ENCODE results near the gene MPDU1.

Gene MPDU1

GRCh38 chr17:7583253-7584109 lies at the start of gene MPDU1:
MPDU1 (plus strand) TSS chr17:7583852; CDS start chr17:7583863, 11 bp downstream.
- DNase-seq, result peak; percentile 97 to 99 (median 99)

DNA sequence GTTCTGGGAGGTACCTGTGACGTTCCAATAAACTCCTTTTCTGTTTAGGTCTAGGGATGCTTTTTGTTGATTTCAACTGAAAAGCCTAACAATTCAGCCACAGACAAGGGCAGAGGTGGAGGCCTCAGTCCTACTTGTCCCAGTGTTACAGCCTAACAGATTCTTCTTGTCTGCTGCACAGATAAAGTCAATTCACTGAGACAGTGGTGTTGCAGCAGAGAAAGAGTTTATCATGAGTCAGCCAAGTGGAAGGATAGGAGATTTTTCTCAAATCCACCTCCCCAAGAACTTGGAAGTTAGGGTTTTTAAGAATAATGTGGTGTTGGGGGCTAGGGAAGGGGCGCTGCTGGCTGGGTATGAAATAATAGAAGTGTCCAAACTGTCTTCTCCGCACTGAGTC lies 45.6 kb upstream of the MPDU1 start:
- no peak for DNase-seq

DNA sequence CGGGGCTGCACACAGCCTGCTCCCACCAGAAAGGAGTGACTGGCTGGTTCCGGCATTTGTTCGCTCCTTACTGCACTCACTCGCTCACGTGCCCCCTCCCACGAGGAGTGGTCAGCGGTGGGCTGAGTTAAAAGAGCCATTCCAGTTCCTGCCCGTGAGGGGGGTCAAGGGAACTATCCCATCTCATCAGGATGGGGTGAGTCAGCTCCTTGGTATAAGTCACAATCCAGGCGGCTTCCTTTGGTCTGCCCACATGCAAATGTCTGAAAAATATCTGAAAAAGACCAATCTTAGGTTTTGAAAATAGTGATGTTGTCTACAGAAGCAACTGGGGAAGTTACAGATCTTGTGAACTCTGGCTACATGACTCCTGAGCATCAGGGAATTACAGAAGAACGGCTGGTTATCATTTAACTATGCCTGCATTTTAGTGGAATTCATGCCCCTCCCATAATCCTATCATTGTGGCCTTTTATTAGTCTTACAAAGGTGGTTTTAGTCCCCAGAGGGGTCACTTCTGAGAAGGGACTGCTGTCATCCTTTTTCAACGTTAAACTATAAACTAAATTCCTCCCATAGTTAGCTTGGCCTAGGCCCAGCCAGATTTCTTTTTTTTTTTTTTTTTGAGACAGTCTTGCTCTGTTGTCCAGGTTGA lies 44.6 kb upstream of the MPDU1 start:
- DNase-seq, result peak in 1 of 3 donors; percentile 29

DNA sequence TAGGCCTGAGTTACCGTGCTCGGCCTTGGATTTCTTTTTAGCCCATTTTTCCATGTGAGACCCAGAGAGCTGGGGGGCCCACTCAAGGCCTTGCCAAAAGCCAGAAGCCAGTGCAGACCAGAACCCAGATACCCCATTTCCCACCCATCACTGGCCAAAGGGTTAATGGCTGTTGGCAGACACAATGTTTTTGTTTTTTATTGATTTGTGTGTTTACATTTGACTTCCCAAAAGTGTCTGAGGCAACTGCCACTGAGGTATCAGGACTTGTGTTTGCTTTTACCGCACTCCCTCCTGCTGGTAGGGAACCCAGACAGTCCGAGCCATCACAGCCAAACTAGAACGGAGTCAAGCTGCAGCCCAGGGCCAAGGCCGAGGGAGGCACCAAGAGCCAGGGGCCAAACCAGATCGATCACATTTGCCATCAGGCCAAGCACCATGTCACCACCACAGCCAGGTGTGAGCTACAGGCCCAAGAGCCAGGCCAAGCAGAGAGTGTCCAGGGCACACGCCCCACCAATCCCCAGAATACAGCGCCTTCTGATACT lies 42.5 kb upstream of the MPDU1 start:
- no peak for DNase-seq

GRCh38 chr17:7544911-7545310 lies 38.7 kb upstream of the MPDU1 start:
- no peak for DNase-seq

- DNase-seq, result peak; percentile 47 to 71 (median 54)
These were observed 34.9 kb upstream of the MPDU1 start, which contains the start of gene TNFSF12 for GRCh38 chr17:7548585-7549400. TNFSF12 (plus strand) TSS chr17:7549058; CDS start chr17:7549154, 96 bp downstream.

DNA sequence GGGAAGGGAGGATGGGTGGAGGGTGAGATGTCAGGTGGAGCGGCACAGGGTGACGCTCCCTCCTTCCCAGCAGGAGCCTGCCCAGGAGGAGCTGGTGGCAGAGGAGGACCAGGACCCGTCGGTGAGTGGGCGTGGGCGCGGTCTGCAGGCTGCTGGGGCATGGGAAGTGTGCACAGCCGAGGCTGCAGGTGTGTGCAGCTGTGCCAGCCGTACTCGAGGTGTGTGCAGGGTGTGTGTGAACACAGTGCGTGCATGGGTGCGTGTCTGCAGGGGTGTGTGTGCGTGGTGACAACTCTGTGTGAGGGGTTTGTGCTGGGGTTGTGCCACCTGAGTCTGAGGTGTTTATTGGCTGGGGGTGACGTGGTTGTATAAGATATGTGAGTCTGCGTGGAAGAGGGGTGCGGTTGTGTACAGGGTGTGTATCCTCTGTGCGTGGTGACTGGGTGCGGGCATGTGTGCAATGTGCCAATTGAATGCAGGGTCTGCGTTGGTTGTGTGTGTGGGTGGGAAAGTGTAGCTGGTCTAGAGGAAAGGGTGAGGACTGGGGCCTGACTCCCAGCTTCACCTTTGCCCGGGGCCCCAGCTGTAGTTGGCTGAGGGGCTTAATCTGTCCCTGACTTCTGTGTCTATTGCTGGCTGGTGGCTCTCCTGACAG lies 34.1 kb upstream of the MPDU1 start:
- no peak for DNase-seq

DNA sequence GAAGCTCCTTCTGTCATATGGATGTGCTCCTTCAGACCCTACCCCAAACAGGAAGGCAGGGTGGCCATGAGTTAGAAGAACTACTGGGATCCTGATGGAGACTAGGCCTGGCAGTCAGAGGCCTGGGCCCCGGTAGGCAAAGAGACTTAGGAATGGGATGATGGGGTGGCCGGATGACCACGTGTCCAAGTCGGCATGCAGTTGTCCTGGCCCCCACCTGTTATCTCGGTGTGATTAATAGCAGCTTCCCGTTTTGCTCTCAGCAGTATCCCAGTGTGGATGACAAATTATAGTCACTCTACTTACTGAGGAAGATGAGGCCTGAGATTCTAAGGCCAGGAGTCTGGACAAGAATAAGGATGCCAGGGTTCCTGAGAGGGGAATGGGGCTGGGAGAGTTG lies 33.3 kb upstream of the MPDU1 start:
- no peak for DNase-seq

DNA sequence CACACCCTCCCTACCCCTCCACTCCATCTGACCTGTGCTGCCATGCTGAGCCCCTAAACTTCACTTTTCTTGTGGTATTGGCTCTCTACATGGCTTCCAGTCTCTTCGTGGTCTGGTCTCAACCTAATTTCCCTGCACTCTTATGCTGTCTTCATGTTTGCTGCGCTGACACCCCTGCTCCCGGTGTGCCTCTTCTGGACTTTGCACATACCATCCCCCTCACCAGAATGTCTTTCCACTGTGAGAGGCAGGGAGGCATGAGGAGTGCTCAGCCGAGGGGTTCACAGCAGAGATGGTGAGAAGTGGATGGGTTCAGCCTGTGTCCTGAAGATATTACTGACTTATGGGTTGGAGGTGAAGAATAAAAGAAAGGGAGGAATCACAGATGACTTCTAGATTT lies 32.3 kb upstream of the MPDU1 start:
- no peak for DNase-seq

GRCh38 chr17:7552621-7553051 lies 31.0 kb upstream of the MPDU1 start:
- DNase-seq, result peak; percentile 69 to 85 (median 76)

- DNase-seq, result peak in 1 of 3 donors; percentile 15
These were observed 30.3 kb upstream of the MPDU1 start for GRCh38 chr17:7553356-7553755.

DNA sequence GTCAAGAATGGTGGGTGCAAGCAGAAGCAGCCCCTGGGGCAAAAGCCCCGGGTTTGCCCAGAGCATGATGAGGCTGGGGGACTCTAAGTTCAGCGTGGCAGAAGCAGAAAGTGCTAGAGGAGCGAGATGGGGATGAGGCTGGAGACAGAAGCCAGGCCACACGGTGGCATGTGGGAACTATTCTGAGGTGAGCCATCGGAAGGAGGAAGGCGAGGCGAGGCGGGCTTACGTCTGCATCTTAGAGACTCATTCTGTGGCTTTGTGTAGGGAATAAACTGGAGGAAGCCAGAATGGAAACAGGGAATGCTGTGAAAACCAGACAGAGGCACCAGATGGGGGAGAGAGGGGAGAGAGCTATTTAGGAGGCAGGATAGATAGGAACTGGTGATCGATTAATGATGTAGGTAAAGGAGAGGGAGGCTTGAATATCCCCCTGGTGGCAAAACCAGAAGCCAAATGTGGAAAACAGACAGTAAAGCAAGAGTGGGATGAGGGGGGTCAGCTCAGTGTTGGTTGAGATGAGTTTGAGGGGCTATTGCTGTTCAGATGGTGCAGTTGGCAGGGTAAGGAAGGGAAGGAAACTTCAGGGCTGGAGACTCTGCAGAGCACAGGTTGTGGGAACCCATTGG lies 28.2 kb upstream of the MPDU1 start:
- no peak for DNase-seq

- DNase-seq, result no peak
These were observed 27.0 kb upstream of the MPDU1 start for GRCh38 chr17:7556627-7557026.

DNA sequence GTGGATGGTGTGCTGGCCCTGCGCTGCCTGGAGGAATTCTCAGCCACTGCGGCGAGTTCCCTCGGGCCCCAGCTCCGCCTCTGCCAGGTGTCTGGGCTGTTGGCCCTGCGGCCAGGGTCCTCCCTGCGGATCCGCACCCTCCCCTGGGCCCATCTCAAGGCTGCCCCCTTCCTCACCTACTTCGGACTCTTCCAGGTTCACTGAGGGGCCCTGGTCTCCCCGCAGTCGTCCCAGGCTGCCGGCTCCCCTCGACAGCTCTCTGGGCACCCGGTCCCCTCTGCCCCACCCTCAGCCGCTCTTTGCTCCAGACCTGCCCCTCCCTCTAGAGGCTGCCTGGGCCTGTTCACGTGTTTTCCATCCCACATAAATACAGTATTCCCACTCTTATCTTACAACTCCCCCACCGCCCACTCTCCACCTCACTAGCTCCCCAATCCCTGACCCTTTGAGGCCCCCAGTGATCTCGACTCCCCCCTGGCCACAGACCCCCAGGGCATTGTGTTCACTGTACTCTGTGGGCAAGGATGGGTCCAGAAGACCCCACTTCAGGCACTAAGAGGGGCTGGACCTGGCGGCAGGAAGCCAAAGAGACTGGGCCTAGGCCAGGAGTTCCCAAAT lies 26.4 kb upstream of the MPDU1 start:
- DNase-seq, result no peak

DNA sequence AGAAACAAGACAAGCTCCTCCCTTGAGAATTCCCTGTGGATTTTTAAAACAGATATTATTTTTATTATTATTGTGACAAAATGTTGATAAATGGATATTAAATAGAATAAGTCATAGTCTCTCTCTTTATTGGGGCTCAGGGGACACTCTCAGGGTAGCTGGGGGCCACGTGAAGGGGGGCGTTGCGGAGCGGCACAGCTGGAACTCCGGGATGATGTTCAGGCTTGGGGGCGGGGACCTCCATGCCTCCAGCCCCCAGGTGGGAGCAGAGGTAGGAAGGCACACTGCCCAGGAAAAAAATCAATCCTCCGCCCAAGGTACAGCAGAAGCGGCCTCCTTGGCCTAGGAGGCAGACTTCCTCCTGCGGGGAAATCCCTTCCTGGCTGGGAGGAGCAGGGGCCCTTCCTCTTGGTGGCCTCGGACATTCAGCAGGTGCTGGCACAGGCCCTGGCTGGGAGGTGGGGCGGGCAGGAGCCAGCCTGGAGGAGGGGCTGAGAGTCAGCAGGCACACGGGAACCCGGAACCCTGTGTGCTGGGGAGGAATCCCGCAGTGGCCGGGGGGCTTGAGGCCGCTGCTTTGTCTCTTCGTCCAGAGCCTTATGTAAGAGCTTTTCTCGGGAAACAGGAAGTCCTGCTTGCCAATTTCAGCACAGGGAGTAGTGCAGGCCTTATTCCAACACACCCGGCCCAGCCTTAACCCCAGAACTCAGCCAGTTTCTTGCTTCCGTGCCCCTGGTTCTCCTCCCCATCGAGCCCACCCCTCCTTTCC lies 25.7 kb upstream of the MPDU1 start:
- DNase-seq, result peak; percentile 76 to 86 (median 78)

- peak; percentile 50 to 53 (median 50) for DNase-seq
These were observed 24.9 kb upstream of the MPDU1 start, which contains the start of gene TNFSF13 for GRCh38 chr17:7558544-7559319. TNFSF13 (plus strand) TSS chr17:7558750; CDS start chr17:7559040, 290 bp downstream.

- DNase-seq, result no peak
These were observed 24.1 kb upstream of the MPDU1 start for GRCh38 chr17:7559320-7560171.
